Measurements from ENCODE around the gene CRTAC1.

DNA sequence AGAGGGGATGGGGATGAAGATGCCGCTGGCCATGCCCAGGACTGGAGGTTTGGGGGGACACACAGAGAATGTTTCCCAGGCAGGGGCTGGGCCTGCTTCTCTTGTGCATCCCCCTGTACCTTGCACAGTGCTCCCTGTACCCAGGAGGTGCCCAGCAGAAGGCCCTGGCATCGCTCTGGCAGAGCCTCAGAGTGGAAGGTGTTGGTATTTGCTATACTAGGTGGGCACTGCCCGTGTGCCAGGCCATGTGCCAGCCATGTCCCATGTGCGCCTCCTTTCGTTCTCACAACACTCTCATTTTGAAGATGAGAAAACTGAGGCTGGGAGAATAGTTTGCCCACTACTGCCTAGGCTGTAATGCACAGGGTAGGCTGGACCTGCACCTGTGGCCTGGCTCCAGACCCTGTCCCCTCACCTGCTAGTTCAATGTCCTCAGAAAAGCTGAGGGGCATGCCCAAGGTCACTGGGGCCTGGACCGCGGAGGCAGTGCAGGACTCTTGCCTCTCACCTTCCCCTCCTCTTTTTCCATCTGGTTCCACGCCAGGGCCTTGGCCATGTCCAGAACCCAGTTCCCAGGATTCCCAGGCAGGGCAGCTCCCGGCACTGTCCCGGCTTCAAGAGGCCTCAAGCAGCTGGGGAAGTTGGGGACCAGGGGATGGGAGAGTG, 116.1 kb downstream of the CRTAC1 start:
- no peak for TF ChIP-seq EZH2 (IDR thresholded peaks at IDR 0.05; ENCODE audit: low read depth, unreplicated experiment)
- TF ChIP-seq, protein P1, sequence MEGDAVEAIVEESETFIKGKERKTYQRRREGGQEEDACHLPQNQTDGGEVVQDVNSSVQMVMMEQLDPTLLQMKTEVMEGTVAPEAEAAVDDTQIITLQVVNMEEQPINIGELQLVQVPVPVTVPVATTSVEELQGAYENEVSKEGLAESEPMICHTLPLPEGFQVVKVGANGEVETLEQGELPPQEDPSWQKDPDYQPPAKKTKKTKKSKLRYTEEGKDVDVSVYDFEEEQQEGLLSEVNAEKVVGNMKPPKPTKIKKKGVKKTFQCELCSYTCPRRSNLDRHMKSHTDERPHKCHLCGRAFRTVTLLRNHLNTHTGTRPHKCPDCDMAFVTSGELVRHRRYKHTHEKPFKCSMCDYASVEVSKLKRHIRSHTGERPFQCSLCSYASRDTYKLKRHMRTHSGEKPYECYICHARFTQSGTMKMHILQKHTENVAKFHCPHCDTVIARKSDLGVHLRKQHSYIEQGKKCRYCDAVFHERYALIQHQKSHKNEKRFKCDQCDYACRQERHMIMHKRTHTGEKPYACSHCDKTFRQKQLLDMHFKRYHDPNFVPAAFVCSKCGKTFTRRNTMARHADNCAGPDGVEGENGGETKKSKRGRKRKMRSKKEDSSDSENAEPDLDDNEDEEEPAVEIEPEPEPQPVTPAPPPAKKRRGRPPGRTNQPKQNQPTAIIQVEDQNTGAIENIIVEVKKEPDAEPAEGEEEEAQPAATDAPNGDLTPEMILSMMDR (conservative IDR thresholded peaks at IDR 0.05; ENCODE audit: low read depth in 2 of 2) = no peak
- TF ChIP-seq EZH2phosphoT487 (IDR thresholded peaks at IDR 0.05; ENCODE audit: unreplicated experiment) = no peak
- TF ChIP-seq, protein P2, sequence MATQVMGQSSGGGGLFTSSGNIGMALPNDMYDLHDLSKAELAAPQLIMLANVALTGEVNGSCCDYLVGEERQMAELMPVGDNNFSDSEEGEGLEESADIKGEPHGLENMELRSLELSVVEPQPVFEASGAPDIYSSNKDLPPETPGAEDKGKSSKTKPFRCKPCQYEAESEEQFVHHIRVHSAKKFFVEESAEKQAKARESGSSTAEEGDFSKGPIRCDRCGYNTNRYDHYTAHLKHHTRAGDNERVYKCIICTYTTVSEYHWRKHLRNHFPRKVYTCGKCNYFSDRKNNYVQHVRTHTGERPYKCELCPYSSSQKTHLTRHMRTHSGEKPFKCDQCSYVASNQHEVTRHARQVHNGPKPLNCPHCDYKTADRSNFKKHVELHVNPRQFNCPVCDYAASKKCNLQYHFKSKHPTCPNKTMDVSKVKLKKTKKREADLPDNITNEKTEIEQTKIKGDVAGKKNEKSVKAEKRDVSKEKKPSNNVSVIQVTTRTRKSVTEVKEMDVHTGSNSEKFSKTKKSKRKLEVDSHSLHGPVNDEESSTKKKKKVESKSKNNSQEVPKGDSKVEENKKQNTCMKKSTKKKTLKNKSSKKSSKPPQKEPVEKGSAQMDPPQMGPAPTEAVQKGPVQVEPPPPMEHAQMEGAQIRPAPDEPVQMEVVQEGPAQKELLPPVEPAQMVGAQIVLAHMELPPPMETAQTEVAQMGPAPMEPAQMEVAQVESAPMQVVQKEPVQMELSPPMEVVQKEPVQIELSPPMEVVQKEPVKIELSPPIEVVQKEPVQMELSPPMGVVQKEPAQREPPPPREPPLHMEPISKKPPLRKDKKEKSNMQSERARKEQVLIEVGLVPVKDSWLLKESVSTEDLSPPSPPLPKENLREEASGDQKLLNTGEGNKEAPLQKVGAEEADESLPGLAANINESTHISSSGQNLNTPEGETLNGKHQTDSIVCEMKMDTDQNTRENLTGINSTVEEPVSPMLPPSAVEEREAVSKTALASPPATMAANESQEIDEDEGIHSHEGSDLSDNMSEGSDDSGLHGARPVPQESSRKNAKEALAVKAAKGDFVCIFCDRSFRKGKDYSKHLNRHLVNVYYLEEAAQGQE (IDR thresholded peaks at IDR 0.05; ENCODE audit: unreplicated experiment) = no peak
- TF ChIP-seq POLR2AphosphoS5 (IDR thresholded peaks at IDR 0.05; ENCODE audit: low read depth) = no peak
- TF ChIP-seq NANOG (IDR thresholded peaks at IDR 0.05; ENCODE audit: borderline replicate concordance) = no peak
- TF ChIP-seq CREB1 (CRISPR knock-in tag; IDR thresholded peaks at IDR 0.05; ENCODE audit: low read depth) = no peak
- no peak for TF ChIP-seq JUNB (IDR thresholded peaks at IDR 0.05; ENCODE audit: unreplicated experiment)
- TF ChIP-seq, protein P3, sequence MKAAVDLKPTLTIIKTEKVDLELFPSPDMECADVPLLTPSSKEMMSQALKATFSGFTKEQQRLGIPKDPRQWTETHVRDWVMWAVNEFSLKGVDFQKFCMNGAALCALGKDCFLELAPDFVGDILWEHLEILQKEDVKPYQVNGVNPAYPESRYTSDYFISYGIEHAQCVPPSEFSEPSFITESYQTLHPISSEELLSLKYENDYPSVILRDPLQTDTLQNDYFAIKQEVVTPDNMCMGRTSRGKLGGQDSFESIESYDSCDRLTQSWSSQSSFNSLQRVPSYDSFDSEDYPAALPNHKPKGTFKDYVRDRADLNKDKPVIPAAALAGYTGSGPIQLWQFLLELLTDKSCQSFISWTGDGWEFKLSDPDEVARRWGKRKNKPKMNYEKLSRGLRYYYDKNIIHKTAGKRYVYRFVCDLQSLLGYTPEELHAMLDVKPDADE (IDR thresholded peaks at IDR 0.05) = no peak
- TF ChIP-seq, protein P4, sequence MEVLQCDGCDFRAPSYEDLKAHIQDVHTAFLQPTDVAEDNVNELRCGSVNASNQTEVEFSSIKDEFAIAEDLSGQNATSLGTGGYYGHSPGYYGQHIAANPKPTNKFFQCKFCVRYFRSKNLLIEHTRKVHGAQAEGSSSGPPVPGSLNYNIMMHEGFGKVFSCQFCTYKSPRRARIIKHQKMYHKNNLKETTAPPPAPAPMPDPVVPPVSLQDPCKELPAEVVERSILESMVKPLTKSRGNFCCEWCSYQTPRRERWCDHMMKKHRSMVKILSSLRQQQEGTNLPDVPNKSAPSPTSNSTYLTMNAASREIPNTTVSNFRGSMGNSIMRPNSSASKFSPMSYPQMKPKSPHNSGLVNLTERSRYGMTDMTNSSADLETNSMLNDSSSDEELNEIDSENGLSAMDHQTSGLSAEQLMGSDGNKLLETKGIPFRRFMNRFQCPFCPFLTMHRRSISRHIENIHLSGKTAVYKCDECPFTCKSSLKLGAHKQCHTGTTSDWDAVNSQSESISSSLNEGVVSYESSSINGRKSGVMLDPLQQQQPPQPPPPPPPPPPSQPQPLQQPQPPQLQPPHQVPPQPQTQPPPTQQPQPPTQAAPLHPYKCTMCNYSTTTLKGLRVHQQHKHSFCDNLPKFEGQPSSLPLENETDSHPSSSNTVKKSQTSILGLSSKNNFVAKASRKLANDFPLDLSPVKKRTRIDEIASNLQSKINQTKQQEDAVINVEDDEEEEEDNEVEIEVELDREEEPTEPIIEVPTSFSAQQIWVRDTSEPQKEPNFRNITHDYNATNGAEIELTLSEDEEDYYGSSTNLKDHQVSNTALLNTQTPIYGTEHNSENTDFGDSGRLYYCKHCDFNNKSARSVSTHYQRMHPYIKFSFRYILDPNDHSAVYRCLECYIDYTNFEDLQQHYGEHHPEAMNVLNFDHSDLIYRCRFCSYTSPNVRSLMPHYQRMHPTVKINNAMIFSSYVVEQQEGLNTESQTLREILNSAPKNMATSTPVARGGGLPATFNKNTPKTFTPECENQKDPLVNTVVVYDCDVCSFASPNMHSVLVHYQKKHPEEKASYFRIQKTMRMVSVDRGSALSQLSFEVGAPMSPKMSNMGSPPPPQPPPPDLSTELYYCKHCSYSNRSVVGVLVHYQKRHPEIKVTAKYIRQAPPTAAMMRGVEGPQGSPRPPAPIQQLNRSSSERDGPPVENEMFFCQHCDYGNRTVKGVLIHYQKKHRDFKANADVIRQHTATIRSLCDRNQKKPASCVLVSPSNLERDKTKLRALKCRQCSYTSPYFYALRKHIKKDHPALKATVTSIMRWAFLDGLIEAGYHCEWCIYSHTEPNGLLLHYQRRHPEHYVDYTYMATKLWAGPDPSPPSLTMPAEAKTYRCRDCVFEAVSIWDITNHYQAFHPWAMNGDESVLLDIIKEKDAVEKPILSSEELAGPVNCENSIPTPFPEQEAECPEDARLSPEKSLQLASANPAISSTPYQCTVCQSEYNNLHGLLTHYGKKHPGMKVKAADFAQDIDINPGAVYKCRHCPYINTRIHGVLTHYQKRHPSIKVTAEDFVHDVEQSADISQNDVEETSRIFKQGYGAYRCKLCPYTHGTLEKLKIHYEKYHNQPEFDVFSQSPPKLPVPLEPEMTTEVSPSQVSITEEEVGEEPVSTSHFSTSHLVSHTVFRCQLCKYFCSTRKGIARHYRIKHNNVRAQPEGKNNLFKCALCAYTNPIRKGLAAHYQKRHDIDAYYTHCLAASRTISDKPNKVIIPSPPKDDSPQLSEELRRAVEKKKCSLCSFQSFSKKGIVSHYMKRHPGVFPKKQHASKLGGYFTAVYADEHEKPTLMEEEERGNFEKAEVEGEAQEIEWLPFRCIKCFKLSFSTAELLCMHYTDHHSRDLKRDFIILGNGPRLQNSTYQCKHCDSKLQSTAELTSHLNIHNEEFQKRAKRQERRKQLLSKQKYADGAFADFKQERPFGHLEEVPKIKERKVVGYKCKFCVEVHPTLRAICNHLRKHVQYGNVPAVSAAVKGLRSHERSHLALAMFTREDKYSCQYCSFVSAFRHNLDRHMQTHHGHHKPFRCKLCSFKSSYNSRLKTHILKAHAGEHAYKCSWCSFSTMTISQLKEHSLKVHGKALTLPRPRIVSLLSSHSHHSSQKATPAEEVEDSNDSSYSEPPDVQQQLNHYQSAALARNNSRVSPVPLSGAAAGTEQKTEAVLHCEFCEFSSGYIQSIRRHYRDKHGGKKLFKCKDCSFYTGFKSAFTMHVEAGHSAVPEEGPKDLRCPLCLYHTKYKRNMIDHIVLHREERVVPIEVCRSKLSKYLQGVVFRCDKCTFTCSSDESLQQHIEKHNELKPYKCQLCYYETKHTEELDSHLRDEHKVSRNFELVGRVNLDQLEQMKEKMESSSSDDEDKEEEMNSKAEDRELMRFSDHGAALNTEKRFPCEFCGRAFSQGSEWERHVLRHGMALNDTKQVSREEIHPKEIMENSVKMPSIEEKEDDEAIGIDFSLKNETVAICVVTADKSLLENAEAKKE (CRISPR knock-in tag; IDR thresholded peaks at IDR 0.05) = no peak

Data from GM23338 (cell line).